GM21576 (cell line): Measurements from ENCODE around the gene RPS27.
"Not testable (repeated sequence)": the region's sequence is repeated elsewhere in the genome, so short reads cannot be mapped to it uniquely, and the experiment has no call there.

Experiments
- ATAC-seq: cut with Tn5 transposase; IDR thresholded peaks from one replicate; pipeline ENCODE4 v1.9.1; 2021; ENCODE audit warnings: mild to moderate bottlenecking, moderate library complexity; ENCODE audit not compliant: unreplicated experiment

The RPS27 gene

GRCh38 chr1:153985341-153985912 is 5.1 kb upstream of the RPS27 start:
- no peak for ATAC-seq

DNA sequence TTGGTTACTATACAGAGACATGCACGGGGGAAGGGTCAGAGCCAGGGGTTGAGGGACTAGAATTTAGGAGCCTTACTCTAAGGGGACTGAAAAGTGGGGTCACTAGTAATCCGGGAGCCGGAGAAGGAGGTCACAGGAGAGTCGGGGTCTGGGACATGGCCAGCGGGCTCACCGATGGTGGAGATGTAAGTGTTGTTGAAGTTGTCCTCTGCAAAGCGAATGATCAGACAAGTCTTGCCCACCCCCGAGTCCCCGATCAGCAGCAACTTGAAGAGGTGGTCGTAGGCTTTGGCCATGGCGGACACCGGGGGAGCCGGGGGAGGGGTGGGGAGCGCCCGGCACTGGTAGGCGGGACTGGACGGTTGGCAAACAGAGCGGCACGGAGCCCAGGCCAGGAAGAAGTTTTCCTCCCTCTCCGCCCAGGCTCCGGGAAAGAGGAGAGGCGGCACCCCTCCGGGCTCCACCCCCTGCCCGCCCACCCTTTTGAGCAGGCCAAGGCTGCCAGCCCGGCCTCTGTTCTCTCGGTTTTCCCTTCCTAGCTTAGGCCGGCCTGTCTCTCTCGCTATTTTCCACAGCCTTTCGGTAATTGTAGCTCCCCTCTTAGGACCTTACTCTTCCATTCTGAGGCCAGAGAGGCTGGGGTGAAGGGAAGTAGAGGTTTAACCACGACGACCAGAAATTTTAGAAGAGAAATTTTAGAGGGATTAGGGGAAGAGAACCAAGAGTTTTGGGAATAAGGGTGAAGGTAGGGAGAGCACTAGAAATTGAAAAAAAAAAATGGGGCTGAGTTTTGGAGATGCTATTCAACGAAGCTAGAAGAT is 4.4 kb upstream of the RPS27 start, which contains the start of gene RAB13:
Gene RAB13 (minus strand): TSS at position 399 of the 821 bp plus-strand sequence. CDS start 103 bp downstream, at position 296.
- no peak for ATAC-seq

DNA sequence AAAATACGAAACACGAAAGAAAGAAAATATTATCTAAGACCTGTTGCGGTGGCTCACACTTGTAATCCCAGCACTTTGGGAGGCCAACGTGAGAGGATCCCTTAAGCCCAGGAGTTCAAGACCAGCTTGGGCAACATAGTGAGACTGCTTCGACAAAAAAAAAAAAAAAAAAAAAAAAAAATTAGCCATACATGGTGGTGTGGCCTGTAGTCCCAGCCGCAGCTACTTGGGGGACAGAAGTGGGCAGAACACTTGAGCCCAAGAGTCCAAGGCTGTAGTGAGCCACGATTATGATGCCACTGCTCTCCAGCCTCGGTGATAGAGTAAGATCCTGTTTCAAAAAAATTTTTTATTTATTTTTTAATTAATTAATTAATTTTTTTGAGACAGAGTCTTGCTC is 2.9 kb upstream of the RPS27 start:
- ATAC-seq, result no peak

GRCh38 chr1:153991151-153991630 is 629 bp downstream of the RPS27 start:
- no peak for ATAC-seq

DNA sequence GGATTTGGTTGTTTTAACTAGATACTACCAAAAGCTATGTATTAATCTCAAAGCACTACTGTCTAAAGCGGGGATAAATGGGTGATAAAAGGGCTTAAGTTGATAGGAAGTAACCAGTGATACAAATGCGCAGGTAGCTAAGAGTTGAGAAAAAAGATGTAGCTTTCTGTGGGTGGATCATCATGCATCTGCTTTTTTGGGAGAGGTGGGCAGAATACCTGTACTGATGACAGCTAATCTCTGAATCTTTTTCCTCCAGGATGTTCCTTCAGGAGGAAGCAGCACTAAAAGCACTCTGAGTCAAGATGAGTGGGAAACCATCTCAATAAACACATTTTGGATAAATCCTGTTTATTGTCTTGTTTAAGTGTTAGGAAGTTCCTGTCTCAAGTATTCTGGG is 1.2 kb downstream of the RPS27 start:
- ATAC-seq, result no peak

- ATAC-seq, result no peak
Measured at GRCh38 chr1:153995202-153995601, 4.6 kb downstream of the RPS27 start.

DNA sequence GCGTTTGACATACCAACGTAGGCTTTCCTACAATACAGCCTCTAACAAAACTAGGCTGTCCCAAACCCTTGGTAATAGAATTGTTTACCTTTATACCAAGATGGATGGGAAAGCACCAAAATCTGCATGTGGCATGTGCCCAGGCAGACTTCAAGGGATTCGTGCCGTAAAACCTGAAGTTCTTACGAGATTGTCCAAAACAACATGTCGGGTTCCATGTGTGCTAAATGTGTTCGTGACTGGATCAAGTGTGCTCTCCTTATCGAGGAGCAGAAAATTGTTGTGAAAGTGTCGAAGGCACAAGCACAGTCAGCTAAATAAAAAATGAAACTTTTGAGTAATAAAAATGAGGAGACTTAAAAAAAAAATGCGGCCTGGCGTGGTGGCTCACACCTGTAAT is 5.1 kb downstream of the RPS27 start:
- no peak for ATAC-seq

DNA sequence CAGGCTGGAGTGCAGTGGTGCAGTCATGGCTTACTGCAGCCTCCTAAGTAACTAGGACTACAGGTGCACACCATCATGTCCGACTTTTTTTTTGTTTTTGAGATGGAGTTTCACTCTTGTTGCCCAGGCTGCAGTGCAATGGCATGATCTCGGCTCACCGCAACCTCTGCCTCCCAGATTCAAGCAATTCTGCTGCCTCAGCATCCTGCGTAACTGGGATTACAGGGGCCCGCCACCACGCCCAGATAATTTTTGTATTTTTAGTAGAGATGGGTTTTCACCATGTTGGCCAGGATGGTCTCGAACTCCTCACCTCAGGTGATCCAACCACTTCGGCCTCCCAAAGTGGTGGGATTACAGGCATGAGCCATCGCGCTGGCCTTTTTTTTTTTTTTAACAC is 6.3 kb downstream of the RPS27 start:
- ATAC-seq, result not testable (repeated sequence)

DNA sequence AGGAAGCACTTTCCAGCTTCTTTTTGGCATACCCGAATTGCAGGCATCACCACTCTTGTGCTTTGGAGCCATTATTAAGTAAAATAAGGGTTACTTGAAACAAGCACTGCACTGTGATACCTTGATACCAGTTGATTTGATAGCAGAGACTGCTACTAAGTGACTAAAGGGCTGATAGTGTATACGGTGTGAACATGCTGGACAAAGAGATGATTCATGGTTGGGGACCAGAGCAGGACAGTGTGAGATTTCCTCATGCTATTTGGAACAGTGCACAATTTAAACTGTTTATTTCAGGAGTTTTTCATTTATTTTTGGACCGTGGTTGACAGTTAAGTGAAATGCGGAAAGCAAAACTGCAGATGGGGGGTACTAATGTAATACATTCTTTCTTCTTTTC is 9.9 kb downstream of the RPS27 start:
- no peak for ATAC-seq

DNA sequence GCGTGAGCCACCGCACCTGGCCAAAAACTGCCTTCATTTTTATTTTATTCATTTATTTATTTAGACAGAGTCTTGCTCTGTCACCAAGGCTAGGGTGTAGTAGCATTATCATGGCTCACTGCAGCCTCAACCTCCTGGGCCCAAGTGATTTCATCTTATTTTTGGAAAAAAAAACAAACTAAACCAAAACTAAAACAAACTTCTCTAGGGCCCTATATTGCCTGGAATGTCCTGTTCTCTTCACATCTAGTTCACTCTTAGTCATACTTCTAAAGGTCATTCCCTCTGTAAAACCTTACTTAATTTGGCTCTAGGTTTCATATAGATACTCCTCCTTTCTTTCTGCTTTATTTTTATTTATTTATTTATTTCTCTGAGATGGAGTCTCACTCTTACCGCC is 15.6 kb downstream of the RPS27 start:
- ATAC-seq, result no peak

DNA sequence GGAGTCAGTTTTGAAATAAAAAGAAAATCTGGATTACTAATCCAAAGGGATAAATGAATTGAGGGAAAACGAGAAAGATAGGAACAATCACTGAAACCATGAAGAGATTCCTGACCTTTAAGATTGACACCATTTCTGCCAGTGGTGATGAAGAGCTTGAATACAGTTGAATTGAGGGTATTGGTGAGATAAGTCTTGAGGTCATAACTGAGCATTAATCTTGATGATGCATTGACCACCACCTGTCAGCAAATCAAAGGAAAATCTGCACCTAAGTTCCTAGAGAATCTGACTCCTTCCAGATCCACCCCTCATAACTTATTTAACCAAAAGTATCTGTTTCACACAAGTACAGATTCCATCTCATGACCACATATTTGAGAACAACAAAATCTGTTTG is 21.6 kb downstream of the RPS27 start:
- no peak for ATAC-seq

DNA sequence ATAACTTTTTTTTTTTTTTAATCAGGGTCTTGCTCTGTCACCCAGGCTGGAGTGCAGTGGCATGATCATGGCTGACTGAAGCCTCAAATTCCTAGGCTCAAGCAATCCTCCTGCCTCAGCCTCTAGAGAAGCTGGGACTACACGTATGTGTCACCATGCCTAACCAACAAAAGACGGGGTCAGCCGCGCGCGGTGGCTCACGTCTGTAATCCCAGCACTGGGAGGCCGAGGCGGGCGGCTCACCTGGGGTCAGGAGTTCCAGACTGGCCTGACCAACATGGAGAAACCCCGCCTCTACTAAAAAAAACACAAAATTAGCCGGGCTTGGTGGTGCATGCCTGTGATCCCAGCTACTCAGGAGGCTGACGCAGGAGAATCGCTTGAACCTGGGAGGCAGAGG is 22.0 kb downstream of the RPS27 start:
- not testable (repeated sequence) for ATAC-seq

DNA sequence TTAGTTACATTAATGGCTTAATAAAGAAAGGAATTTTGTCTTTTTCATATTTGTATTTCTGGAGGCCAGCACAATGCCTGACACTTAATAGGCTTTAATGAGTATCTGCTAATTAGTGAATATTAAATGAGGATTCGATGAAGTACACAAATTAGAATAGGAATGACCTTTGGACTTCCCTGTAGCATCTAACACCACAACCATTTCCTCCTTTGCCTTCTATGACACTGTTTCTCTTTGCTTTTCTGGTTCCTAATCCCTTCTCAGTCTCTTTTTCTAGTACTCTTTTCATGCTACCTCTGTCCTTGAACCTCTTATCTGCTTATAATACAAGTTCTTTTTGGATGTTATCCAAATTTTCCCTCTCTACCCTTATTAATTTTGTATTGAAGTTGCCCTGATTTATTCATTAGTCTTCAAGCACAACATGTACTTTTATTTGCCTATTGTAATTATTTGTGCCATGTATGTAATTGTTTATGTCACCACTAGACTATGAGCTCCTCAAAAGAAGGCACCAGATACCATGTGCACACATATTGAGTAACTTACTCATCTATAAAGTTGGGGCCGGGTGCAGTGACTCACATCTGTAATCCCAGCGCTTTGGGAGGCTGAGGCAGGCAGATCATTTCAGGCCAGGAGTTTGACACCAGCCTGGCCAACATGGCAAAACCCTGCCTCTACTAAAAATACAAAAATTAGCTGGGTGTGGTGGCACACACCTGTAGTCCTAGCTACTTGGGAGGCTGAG is 23.8 kb downstream of the RPS27 start:
- no peak for ATAC-seq

DNA sequence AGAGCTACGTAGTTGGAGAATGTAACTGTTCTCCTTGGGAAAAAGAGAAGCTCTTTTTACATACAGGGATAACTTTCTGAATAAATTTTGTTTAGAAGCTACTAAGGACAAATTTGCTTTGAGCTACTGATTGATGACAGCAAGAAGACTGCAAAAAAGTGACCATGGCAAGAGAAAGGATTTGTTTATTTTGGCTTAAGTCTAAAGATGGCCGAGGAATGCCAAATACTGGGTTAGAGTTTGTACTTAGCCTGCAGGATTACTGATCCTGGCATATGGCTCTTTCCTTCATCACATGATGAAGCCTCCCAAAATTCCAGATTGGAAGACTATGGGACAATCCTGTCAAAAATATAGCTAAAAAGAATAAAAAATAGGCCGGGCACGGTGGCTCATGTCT is 28.7 kb downstream of the RPS27 start:
- no peak for ATAC-seq

DNA sequence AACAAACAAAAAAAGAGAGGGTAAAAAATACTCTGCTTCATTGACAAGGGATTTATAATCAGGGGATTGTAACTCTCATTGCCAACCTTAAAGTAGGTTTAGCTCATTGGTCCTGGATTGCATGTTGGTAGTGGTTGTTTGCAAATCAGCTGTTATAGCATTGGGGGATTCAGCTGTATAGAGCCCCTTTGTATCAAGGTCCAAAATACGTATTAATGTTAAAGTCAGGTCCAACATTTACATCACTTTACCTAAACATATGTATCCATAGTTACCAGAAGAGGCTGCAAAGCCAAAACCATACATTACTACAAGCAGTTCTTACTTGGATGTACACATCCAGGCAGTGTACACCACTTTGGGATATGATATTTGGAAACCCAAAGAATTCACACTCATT is 29.4 kb downstream of the RPS27 start:
- ATAC-seq, result no peak

DNA sequence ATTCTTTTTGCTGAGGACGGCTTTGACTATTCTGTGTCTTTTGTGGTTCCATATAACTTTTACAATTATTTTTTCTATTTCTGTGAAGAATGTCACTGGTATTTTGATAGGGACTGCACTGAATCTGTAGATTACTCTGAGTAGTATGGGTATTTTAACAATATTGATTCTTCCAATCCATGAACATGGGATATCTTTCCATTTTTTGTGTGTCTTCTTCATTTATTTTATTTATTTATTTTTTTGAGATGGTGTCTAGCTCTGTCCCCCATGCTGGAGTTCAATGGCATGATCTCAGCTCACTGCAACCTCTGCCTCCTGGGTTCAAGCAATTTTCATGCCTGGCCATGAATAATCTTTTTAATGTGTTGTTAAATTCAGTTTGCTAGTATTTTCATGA is 43.1 kb downstream of the RPS27 start:
- ATAC-seq, result not testable (repeated sequence)
